Measurements from ENCODE around the gene MRGPRX1. TPM values are rescaled to one million over a fixed set of nuclear protein-coding genes. Genes with fewer than 3 reads are reported as not detected.

MRGPRX1 gene
- total RNA-seq = not detected in 2 replicates

GRCh38 chr11:18939314-18939713, at the start of gene MRGPRX1:
TSS of gene MRGPRX1 (minus strand) at chr11:18939414. CDS start at chr11:18934784, 4,630 bp downstream.

Other genes starting within 250 kb of the MRGPRX1 start
- 4.8 and 5.3 TPM in 2 replicates for gene TMEM86A, start 240.6 kb downstream of the MRGPRX1 start, total RNA-seq
- under 0.01 and 0.33 TPM in 2 replicates for gene IGSF22, start 213.2 kb downstream of the MRGPRX1 start, total RNA-seq
- not detected in 2 replicates for gene PTPN5, start 147.6 kb downstream of the MRGPRX1 start, total RNA-seq
- not detected in 2 replicates for gene MRGPRX2, start 121.3 kb upstream of the MRGPRX1 start, total RNA-seq
- 18.8 and 18.9 TPM in 2 replicates for gene ZDHHC13, start 177.8 kb upstream of the MRGPRX1 start, total RNA-seq